Dermis blood vessel endothelial cell (primary cell): ENCODE data around the gene SVOP. TPM values are rescaled to one million over a fixed set of nuclear protein-coding genes. Genes with fewer than 3 reads are reported as not detected.

Experiments used
- DNase-seq: peaks from one replicate; pipeline ENCODE4 v3.0.0; 2010
- total RNA-seq: library from RNA; depleted of rRNA; stranded (reverse); fragments of >200 nt; gene quantifications from 2 replicates; pipeline ENCODE4 v1.2.3, GENCODE V29; 2014

The SVOP gene
- total RNA-seq, 1 donor from 2014 or later: not detected

DNA sequence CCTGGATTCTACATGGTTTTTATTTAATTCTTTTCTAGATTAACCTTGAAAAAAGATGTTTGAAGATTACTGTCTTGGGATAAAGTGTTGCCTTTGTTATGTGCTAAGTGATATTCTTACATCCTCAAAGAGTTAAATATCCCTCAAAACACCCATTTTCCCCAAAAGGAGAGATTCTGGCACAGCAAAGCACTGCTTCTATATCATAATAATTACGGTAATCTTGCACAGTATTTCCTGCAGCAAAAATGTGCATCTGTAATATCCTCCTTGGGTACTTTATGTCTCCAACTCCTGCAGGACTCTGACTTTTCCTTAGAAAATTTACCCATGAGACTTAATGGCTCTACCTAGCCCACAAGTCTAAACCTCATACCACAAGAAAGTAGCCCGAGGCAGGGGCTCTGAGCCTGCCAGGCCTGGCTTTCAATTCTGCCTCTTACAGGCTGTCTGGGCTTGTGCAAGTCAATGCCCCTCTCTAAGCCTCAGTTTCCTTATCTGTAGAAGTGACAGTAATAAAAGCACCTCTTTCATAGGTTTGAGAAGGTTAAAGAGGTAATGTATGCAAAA, 45.8 kb downstream of the SVOP start:
- DNase-seq: no peak

- DNase-seq: no peak
Measured at GRCh38 chr12:108973629-108974152, 47.2 kb downstream of the SVOP start.

GRCh38 chr12:108972358-108972757, 48.5 kb downstream of the SVOP start:
- peak; percentile 44 for DNase-seq

DNA sequence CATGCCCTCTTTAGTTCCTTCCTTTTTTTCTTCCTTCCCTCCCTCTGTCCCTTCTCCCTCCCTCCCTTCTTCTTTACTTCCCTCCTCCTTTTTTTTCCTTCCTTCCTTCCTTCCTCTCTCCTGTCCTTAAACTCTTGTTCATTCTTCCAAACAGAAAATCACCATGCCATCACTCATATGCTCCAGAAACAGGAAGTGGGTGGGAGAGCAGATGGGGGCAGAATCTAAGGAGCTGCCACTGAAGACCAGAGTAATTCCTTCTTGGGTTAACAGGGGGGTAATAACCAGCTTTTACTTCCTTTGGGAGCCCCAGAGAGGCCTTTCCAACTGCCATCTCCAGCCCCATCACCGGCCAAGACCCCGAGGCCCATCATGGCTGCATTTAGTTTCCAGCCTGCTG, 51.2 kb downstream of the SVOP start:
- no peak for DNase-seq

DNA sequence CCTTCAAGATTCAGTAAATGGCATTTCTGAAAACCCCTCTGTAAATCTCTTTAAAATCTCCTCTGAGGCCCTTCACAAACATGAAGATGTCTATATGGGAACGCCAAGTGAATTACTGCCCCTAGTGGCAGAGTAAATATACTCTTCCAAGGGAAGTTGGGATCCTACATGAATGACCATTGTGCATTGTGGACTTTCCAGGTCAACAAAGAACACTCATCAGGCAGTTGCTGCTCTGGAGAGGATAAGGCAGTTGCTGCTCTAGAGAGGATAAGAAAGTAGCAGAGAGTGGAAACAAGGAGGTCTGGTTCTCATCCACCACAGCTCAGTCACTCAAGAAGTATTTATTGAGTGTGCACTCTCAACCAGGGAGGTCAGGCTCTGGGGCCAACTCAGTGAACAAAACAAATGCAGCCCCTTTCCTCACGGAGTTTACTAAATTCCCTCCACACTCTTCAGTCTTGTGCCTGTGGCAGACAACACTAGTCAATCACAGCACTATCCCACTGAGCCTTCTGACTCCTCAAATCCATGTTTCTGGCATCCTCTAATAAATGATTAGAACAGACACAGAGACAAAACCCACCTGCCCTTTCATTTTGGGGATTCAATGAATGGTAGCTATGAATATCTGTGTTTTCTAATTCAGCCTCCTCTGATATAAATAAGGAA, 52.9 kb downstream of the SVOP start:
- DNase-seq: peak; percentile 19

GRCh38 chr12:108966378-108967151, 54.3 kb downstream of the SVOP start:
- DNase-seq: no peak

GRCh38 chr12:108965886-108966285, 55.0 kb downstream of the SVOP start:
- DNase-seq: no peak

GRCh38 chr12:108964371-108965352, 56.2 kb downstream of the SVOP start:
- DNase-seq: no peak

- DNase-seq: no peak
Measured at GRCh38 chr12:108962256-108962655, 58.6 kb downstream of the SVOP start.

- DNase-seq: no peak
Measured at GRCh38 chr12:108959748-108960655, 60.9 kb downstream of the SVOP start.

DNA sequence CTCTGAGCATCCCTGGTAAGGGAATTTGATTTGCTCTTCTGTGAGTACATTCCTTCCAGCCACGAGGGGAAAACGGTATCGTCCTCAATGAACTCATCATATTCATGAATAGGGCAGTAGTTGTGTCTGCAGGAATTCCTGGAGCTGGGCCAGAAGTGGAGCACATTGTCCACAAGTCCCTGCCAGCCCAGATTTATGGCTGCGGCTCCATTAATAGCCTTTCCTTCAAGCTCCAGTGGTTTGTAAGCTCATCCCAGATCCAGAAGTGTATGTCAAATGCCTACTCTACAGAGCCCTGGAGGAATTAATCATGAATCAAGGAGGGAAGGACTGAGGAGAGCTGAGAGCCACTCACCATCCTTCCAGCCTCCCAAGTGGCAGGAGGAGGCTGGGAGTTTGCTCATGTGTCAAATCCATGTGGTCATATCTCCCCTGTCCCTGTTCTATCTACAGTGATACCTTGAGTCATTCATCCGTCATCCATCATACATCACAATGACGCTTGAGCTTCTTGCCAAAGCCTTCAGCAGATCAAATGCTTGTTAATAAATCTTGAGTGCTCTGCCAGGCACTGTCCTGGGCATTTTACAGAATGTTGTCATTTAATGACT, 65.5 kb downstream of the SVOP start:
- DNase-seq: peak; percentile 55

DNA sequence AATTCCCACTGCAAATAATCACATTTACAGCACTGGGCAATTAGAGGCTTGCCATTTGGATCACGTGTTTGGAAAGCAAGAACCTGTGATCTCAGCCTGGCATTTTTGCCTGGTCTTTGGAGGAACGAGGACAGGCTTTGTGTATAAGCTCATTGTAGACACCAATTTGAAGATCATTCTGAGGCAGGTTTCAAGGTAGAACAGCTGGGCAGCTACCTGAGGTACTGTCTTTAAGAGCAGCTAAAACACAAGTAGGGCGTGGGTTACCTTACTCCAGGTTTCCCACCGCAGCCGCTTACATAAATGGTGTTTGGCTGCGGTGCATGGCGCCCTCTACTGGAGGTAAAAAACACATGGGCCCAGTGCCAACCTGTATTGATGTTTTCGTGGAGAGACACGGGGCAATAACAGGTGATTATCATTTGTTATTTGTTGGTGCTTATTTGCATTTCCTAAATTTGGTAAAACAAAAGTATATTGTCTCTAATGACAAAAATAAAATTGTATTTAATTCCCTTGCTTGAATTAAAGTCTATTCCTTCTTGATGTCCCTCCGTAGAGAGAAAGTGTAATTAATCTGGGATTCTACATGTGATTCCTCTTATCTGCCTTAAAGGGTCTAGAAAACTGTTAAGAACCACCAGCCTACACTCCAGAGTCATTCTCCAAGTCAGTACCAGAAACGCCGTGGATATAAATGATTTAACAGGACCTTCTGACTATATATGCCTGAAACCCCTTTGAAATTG, 69.7 kb downstream of the SVOP start:
- DNase-seq: peak; percentile 86

- no peak for DNase-seq
Measured at GRCh38 chr12:108949976-108950375, 70.9 kb downstream of the SVOP start.

DNA sequence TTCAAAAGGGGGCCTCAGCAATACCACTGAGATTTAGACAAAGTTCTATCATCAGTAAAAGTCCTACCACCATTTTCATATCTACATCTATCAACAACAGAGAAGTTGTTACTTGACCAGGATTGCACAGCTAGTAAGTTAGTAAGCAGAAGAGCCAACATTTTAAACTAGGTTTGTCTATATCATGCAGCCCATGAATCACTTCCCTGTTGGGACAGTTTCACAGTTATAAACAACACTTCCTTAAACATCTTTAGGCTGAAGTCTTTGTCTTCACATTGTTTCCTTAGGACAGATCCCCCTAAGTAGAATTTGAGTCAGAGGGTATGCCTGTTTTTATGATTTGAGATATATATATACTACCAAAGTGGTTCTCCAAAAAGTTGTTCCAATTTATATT, 72.5 kb downstream of the SVOP start:
- no peak for DNase-seq

GRCh38 chr12:108947097-108947496, 73.8 kb downstream of the SVOP start:
- no peak for DNase-seq

DNA sequence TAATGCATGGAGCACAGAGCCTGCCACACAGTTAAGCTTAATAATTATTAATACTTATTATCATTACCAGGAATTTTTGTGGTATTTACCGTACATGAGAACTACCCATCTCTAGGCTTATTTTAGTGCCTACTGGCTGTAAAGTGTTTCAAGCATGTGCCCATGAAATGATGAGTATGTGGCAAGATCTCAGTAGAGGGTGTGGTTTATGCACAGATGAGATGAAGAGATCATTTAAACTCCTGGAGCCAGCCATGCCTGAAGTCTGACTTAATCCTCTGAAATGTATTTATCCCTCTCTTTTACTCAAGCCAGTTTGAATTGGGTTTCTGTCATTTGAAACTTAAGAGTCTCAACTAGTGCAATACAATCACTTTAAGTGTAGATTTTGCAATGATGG, 80.7 kb downstream of the SVOP start:
- no peak for DNase-seq

GRCh38 chr12:108939594-108939993, 81.3 kb downstream of the SVOP start:
- peak; percentile 38 for DNase-seq

- no peak for DNase-seq
Measured at GRCh38 chr12:108938247-108938924, 82.5 kb downstream of the SVOP start.

GRCh38 chr12:108935159-108935763, 85.6 kb downstream of the SVOP start:
- DNase-seq: peak; percentile 44
